ENCODE measurements around the gene POU6F2. TPM values are rescaled to one million over a fixed set of nuclear protein-coding genes. Genes with fewer than 3 reads are reported as not detected.

POU6F2 gene
- total and polyA plus RNA-seq, 2 donors from 2014 or later = 0.47 TPM; not detected in 1

GRCh38 chr7:39507866-39508551, 530.3 kb downstream of the POU6F2 start:
- H3K4me1 ChIP-seq (ENCODE audit: control insufficient read depth in 2 of 3, insufficient read depth in 2 of 3, low read depth in 1 of 3, low read length in 3 of 3) = no peaks in the 10 kb centered on the region
- no peak overlapping the region for H3K27ac ChIP-seq (ENCODE audit: low read depth in 2 of 2, low read length in 2 of 2)
- FAIRE-seq (no peak), DNase-seq (no peak)
- no peaks in the 10 kb centered on the region for H3K36me3 ChIP-seq (ENCODE audit: control insufficient read depth in 2 of 3, insufficient read depth in 3 of 3, low read length in 3 of 3)
- intact Hi-C loops (cut with DNase I) = no loop called here
- no peak overlapping the region for H3K9ac ChIP-seq (ENCODE audit: low read length in 3 of 3)
- H3K9me3 ChIP-seq (ENCODE audit: control insufficient read depth in 2 of 3, insufficient read depth in 1 of 3, low read length in 3 of 3) = no peaks in the 10 kb centered on the region
- TF ChIP-seq CTCF (IDR thresholded peaks at IDR 0.05; ENCODE audit: borderline replicate concordance, extremely low read depth, insufficient read depth) = no peak
- no peak overlapping the region for H3K4me3 ChIP-seq (ENCODE audit: low read length in 3 of 3)
- no peaks in the 10 kb centered on the region for H3K27me3 ChIP-seq (ENCODE audit: control insufficient read depth, insufficient read depth, low read length)

GRCh38 chr7:39509436-39509835, 531.7 kb downstream of the POU6F2 start:
- no peak for TF ChIP-seq CTCF (IDR thresholded peaks at IDR 0.05; ENCODE audit: borderline replicate concordance, extremely low read depth, insufficient read depth)
- DNase-seq (no peak), FAIRE-seq (no peak)
- Histone ChIP-seq H3K4me1 (ENCODE audit: control insufficient read depth in 2 of 3, insufficient read depth in 2 of 3, low read depth in 1 of 3, low read length in 3 of 3) (no peaks in the 10 kb centered on the region), H3K4me3 (ENCODE audit: low read length in 3 of 3) (no peak overlapping the region), H3K36me3 (ENCODE audit: control insufficient read depth in 2 of 3, insufficient read depth in 3 of 3, low read length in 3 of 3) (no peaks in the 10 kb centered on the region), H3K27ac (ENCODE audit: low read depth in 2 of 2, low read length in 2 of 2) (no peak overlapping the region), H3K9ac (ENCODE audit: low read length in 3 of 3) (no peak overlapping the region), H3K9me3 (ENCODE audit: control insufficient read depth in 2 of 3, insufficient read depth in 1 of 3, low read length in 3 of 3) (no peaks in the 10 kb centered on the region), H3K27me3 (ENCODE audit: control insufficient read depth, insufficient read depth, low read length) (no peaks in the 10 kb centered on the region)
- intact Hi-C loops (cut with DNase I) = no loop called here

DNA sequence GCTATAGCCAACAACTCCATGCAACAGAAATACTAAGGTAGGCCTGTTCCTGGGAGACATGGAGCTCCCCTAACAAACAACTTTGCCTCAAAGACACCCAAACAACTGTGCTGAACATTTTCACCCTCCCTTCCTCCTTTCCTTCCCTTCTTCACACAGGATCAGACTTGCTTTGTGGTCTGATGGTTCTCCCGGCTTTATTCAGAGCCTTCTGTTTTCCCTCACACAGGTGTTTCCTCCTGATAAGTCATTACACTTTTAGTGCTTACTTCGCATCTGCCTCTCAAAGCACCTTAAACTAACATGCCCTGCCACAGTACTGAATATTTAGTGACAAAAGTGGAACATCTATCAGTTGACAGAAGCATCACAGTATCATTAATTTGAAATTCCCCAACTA, 532.2 kb downstream of the POU6F2 start:
- no peaks in the 10 kb centered on the region for H3K27me3 ChIP-seq (ENCODE audit: control insufficient read depth, insufficient read depth, low read length)
- H3K9ac ChIP-seq (ENCODE audit: low read length in 3 of 3) = no peak overlapping the region
- no peak overlapping the region for H3K4me3 ChIP-seq (ENCODE audit: low read length in 3 of 3)
- no peak for TF ChIP-seq CTCF (IDR thresholded peaks at IDR 0.05; ENCODE audit: borderline replicate concordance, extremely low read depth, insufficient read depth)
- DNase-seq (no peak), FAIRE-seq (no peak)
- H3K4me1 ChIP-seq (ENCODE audit: control insufficient read depth in 2 of 3, insufficient read depth in 2 of 3, low read depth in 1 of 3, low read length in 3 of 3) = no peaks in the 10 kb centered on the region
- no peaks in the 10 kb centered on the region for H3K9me3 ChIP-seq (ENCODE audit: control insufficient read depth in 2 of 3, insufficient read depth in 1 of 3, low read length in 3 of 3)
- no peak overlapping the region for H3K27ac ChIP-seq (ENCODE audit: low read depth in 2 of 2, low read length in 2 of 2)
- intact Hi-C loops (cut with DNase I) = no loop called here
- H3K36me3 ChIP-seq (ENCODE audit: control insufficient read depth in 2 of 3, insufficient read depth in 3 of 3, low read length in 3 of 3) = no peaks in the 10 kb centered on the region

Measured in kidney (tissue), 14 donors.